T-helper 2 cell treated with Interferon-gamma antibody and Interleukin-4, amounts not matched to agents 100 ng/mL and 5 ng/mL, for 36 hours (primary cell): Measurements from ENCODE around the gene RUNX1. TPM values are rescaled to one million over a fixed set of nuclear protein-coding genes. Genes with fewer than 3 reads are reported as not detected.

Experiments
- intact Hi-C: fragments of 100-400 bp; cut with micrococcal nuclease; formaldehyde crosslinking; loops from one replicate; pipeline ENCODE4 v1.15.1; 2023
- total RNA-seq: library from RNA; stranded (reverse); gene quantifications from 2 replicates; pipeline ENCODE4 v1.2.3, GENCODE V29; 2022

RUNX1 gene
- total RNA-seq, 1 donor from 2014 or later: 84.3 TPM

DNA sequence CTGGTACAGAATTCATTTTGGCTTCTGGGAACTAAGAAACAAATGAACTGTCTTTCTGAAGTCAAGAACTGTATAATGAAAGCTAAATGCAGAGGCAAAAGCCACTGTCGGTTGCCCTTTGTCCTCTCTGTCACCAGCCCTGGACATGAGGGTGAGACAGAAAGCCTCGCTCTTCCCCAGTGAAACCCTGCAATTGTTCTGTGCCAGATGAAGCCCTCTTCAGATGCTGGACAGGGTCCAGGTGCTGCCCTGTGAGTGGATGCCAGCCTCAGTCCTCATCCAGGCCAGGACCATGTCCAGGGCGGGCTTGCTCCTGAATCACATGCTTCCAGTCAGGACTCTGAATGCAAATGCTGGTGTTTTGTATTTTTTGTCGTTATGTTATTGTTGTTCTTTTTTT, 138.7 kb downstream of the RUNX1 start:
- intact Hi-C loops: no loop called here

DNA sequence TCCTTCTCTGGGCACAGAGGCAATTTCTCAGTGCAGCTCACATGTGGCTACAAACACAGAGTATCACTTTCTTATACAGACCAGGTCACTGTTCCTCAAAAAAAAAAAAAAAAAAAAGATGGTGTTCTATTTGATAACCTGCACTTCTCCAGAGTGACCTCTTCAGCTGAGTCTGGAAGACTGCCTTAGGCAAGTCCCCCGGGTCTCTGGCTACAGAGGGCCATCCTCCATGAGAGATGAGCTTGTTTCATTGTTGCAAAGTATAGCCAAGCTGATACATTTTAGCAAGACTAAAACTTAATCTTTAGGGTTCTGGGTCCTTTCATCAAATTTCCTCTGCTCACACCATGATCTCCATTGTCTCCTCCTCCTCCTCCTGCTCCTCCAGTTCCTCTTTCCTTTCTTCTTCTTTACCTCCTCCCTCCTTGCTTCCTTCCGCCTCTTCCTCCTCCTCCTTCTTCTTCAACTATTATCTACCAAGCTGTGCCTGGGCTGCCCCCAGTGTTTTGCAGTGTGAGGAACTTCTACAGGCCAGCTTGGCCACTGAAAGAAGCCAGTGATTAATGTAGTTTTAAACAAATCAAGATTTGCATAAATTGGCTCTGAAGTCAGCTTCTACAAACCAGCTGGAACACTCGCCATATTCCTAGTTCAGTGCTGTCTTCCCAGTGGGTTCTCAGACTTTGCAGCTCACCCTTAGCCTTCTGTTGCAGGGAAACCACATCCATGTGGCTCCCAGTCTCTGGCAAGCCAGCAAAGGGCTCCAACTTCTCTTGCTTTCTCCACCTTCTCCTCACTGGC, 139.4 kb downstream of the RUNX1 start:
- intact Hi-C loops: no loop called here

DNA sequence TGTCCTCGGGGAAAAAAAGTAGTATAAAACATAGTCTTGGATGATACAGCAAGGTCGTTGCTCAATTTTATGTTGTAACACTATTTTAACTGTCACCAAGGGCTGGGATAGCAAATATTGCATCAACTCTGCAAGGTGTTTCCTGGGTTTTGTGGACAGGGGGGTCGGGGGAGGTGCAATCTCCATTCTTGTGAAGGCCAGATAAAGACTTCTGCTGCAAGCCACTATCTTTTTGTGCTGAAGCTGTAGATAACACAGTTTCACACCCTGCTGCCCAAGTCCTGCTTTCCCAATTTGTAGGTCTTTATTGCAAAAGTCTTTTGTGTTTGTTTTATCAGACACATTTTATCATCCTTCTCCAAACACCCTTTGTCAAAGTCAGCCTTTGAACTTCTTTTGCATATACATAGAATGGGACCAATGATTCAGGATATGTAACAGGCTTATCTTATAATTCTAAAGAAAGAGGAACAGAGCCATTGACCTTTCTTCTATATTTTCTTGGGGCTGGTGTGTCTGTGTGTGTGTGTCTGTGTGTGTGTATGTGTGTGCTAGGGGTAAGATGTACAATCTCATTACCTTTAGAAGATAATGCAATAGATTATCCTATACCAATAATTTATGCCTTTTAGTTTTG, 140.6 kb downstream of the RUNX1 start:
- intact Hi-C loops: no loop called here

DNA sequence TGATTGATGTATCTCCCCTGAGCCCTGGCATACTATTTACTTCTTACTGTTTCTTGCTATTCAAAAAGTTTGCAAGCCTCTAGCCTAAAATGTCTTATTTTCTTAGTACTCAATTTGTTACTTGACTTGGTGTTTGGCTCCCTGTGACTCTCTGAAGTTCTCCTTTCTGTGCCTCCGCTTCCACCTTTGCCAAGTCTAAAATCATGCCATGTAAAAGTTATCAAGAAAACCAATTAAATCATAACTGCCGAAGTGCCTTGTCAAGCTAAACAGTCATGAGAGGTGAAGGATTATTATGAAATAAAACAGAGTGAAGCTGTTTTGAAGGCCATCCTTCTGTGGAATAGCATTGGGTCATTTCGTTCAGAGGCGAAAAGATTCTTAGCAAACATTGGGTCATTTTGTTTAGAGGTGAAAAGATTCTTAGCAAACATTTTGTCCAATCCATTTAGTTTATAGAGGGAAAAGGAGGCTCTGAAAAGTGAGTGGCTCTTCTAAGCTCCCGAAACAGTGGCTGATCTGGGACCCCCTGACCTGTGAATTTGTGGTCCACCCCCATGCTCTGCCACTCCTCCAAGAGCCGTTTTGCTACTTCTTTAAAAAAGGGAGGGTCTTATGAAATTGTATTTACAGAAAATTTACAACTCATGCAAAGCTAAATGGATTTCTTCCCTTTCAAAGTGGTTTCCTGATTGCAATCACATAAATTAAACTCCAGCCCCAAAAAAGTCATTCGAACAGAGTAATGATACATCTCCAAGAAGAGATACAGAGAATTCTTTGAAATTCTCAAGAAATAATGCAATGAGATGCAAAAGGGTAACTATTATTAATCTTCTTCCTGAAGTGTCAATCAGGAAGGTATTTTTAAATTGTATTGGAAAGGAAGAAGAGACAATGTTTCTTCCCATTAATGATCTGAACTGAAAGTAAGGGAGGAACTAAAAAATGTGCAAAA, 141.4 kb downstream of the RUNX1 start:
- intact Hi-C loops: no loop called here

DNA sequence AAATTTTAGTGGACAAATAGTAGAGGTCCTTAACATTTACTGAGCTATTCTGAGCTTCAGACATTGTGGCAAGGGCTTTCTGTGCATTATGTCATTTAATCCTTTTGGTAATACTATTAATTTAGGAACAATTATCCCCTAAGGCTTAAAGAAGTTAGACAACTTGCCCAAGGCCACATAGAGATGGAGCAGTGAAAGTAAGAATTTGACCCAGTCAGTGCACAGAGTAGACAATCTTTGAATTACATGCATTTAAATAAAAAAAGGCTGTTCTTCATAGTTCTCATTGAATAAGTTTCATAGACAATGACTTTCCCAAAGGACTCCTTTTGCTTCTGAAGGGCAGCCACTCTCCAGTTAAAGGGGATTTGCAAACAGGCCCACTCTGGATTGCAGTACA, 142.7 kb downstream of the RUNX1 start:
- intact Hi-C loops: no loop called here

DNA sequence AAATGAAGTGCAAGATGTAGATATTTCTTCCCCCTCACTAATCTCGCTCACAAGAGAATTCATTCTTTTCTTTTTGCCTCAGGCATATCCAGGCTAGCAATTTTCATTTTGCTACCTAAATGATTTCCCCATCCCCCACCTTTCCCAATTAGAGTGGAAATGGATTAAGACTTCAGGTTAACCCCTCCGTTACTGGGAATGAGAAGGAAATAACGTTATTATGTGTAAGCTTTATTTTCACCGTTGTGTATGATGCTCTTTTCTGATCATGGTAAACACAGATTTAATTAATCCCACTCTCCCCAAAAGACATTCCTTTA, 143.9 kb downstream of the RUNX1 start:
- intact Hi-C loops: no loop called here

DNA sequence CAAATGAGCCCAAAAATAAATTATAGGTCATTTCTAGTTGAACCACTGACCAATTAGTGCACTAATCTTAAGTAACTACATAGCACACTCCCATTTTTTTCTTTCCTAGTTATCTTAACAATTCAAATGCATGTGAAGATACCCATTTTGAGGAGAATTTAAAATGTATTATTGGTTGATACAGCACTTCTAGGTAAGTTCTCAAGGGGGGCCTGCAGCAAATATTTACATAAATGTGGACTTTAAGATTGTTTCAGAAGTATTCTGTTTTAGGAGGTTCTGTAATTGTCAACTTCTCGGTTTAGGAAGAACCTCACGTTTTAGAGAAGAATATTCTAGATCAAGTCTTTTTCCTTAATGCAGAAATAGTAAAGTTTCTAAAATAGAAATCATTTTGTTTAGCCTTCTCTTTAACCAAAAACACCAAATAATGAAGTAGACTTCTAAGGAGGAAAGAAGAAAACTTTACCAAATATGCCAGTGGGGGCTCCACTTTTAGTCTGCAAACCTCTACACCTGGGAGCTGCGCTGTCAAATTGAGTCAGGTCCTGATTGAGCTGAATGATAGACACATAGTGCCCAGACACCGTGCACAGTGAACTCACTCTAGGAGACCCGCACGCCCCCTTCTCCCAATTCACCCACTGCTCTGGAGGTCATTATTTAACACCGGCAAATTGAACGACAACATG, 144.4 kb downstream of the RUNX1 start:
- intact Hi-C loops: no loop called here

DNA sequence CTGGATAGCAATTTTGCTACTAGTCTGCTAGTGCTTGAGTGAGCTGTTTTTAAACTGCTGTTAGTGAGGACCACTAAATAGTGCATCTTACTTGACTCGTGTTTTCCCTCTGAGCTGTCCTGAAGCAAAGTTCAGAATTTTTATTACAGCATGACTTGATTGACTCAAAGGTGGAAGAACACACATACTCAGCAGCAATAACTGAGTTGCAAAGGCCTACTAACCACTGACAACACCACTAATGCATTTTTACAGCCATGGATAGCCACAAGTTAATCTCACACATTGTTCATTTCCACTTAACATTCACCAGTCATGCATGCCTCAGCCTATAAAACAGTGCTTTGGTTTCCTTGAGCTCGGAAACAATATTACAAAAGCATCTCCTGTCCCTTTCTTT, 148.7 kb downstream of the RUNX1 start:
- intact Hi-C loops: no loop called here

DNA sequence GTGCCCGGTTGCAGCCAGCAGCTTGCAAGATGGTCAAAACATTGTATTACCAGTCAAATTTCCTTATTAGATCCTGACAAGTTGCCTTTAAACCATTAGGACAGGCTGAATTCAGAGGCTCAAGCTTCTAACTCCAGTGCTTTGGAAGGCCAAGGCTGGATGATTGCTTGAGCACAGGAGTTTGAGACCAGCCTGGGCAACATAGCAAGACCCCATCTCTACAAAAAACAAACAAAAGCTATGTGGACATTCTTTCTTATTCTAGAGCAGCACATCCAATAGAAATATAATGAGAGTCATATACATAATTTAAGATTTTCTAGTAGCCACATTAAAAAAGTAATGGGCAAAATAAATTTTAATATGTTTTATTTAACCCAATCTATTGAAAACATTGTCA, 149.3 kb downstream of the RUNX1 start:
- intact Hi-C loops: no loop called here

DNA sequence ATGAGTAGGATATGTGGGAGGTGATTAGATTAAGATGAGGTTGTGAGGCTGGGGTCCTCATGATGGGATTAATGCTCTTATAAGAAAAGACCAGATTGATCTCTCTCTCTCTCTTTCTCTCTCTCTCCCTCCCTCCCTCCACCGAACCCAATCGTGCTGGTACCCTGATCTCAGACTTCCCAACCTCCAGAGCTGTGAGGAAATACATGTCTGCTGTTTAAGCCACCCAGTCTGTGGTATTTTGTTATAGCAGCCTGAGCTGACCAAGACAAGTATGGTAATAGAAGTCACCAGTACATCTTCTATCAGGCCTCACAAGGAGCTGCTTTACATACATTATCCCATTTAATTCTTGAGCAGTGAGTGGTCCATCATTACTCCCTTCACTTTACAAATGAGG, 149.8 kb downstream of the RUNX1 start:
- intact Hi-C loops: no loop called here

DNA sequence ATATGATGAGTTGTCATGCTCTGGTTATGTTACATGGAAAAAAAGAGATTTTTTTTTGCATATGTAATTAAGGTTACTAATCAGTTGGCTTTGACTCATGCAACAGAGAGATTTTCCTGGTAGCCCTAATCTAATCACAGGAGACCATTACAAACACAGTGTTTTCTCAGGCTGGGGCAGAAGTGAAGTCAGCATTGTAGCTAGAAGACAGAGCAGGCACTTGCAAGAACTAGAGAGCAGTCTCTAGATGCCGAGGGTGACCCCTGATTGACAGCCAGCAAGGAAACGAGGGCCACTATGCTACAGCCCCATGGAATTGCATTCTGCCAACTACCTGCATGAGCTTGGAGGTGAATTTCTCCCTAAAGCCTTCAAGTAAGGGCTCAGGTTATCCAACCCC, 151.3 kb downstream of the RUNX1 start:
- intact Hi-C loops: no loop called here

DNA sequence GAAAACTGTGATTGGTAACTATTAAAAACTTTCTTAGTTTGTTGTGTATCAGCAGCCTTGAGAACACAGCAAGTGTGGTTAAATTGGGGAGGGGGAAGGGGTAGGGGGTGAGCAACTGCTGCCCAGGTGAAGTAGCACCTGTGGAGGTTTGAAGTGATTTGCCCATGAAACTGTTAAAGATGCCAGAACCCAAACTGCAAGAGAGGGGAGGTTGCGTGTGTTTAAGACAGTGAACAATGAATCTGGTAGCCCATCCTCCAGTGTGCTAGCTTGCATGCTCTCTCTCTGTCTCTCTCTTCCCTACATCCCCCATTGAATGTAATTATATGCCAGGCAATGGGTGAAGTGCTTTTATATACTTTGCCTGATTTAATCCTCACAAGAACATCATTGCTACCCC, 154.7 kb downstream of the RUNX1 start:
- intact Hi-C loops: no loop called here

DNA sequence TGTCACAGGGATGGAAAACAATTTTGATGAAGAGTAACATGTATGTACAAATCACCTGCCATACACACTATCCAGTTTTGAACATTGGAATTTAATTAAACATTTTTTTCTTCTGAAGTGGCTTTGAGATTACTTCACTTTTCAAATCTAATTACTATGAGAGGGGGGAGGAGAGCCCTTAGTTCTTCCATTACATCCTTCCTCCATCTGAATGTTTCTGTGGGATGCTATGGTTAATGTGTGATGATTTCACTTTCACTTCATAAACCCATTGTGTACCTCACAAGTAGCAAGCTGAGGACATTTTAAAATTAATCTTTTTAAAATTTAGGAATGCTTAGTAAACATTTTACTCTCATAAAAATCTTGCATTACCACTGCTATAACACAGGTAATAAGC, 156.9 kb downstream of the RUNX1 start:
- intact Hi-C loops: loop anchor here (1.0 kb wide), 1 partner anchor 91 kb away; no protein-coding TSS in a partner anchor

DNA sequence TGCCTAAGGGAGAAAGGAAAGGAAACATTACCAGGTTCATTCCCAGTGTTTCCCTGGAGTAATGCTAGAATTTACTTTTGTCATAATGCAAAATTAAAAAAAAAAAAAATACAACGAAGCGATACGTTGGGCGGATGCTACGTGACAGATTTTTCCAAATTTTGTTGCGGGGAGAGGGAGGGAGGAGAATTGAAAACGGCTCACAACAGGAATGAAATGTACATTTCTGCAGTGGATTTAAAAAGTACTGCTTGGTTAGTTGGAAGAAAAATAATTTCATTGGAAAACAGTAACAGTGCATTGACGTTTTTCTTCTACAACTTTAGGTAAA, 157.5 kb downstream of the RUNX1 start:
- intact Hi-C loops: no loop called here

DNA sequence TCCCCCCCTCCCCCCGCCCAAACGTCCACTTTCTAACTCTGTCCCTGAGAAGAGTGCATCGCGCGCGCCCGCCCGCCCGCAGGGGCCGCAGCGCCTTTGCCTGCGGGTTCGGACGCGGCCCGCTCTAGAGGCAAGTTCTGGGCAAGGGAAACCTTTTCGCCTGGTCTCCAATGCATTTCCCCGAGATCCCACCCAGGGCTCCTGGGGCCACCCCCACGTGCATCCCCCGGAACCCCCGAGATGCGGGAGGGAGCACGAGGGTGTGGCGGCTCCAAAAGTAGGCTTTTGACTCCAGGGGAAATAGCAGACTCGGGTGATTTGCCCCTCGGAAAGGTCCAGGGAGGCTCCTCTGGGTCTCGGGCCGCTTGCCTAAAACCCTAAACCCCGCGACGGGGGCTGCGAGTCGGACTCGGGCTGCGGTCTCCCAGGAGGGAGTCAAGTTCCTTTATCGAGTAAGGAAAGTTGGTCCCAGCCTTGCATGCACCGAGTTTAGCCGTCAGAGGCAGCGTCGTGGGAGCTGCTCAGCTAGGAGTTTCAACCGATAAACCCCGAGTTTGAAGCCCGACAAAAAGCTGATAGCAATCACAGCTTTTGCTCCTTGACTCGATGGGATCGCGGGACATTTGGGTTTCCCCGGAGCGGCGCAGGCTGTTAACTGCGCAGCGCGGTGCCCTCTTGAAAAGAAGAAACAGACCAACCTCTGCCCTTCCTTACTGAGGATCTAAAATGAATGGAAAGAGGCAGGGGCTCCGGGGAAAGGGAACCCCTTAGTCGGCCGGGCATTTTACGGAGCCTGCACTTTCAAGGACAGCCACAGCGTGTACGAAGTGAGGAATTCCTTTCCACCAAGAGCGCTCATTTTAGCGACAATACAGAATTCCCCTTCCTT, 158.1 kb downstream of the RUNX1 start:
- intact Hi-C loops: loop anchor here (1.0 kb wide), 1 partner anchor 336 kb away; no protein-coding TSS in a partner anchor

DNA sequence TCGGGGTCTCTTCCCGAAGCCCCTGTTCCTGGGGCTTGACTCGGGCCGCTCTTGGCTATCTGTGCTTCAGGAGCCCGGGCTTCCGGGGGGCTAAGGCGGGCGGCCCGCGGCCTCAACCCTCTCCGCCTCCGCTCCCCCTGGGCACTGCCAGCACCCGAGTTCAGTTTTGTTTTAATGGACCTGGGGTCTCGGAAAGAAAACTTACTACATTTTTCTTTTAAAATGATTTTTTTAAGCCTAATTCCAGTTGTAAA, 158.7 kb downstream of the RUNX1 start:
- intact Hi-C loops: loop anchor here (1.0 kb wide), 1 partner anchor 337 kb away; no protein-coding TSS in a partner anchor

DNA sequence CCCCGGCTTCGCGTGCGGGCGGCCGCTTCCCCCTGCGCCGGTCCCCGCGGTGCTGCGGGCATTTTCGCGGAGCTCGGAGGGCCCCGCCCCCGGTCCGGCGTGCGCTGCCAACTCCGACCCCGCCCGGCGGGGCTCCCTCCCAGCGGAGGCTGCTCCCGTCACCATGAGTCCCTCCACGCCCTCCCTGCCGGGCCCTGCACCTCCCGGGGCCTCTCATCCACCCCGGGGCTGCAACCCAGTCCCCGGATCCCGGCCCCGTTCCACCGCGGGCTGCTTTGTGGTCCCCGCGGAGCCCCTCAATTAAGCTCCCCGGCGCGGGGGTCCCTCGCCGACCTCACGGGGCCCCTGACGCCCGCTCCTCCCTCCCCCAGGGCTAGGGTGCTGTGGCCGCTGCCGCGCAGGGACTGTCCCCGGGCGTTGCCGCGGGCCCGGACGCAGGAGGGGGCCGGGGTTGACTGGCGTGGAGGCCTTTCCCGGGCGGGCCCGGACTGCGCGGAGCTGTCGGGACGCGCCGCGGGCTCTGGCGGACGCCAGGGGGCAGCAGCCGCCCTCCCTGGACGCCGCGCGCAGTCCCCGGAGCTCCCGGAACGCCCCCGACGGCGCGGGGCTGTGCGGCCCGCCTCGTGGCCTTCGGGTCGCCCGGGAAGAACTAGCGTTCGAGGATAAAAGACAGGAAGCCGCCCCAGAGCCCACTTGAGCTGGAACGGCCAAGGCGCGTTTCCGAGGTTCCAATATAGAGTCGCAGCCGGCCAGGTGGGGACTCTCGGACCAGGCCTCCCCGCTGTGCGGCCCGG, 159.2 kb downstream of the RUNX1 start:
- intact Hi-C loops: loop anchor here (1.0 to 5.0 kb wide), 7 partner anchors 43 to 452 kb away; no protein-coding TSS in a partner anchor

DNA sequence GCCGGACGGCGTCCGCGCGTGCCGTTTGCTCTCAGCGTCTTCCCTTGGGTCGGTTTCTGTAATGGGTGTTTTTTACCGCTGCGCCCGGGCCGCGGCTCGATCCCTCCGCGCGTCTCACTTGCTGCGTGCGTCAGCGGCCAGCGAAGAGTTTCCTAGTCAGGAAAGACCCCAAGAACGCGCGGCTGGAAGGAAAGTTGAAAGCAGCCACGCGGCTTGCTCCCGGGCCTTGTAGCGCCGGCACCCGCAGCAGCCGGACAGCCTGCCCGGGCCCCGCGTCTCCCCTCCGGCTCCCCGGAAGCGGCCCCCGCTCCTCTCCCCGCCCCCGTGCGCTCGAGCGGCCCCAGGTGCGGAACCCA, 159.8 kb downstream of the RUNX1 start:
- intact Hi-C loops: loop anchor here (2.0 to 5.0 kb wide), 6 partner anchors 42 to 453 kb away; no protein-coding TSS in a partner anchor

DNA sequence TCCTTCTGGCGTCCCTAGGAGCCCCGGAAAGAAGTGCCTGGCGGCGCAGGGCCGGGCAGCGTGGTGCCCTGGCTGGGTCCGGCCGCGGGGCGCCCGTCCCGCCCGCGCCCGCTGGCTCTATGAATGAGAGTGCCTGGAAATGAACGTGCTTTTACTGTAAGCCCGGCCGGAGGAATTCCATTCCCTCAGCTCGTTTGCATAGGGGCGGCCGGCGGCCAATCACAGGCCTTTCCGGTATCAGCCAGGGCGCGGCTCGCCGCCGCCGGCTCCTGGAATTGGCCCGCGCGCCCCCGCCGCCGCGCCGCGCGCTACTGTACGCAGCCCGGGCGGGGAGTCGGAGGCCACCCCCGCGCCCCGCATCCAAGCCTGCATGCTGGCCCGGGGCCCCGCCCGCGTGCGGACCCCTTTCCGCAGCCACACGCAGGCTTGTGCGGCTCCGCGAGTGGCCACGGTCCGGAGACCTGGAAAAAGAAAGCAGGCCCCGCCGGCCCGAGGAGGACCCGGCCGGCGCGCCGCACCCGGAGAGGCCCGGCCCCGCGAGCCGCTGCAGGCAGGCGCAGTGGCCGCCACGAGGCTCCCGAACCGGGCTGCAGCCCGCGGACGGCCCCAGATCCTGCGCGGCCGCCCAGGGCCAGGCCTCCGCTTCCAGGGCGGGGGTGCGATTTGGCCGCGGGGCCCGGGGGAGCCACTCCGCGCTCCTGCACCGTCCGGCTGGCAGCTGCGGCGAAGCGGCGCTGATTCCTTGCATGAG, 160.4 kb downstream of the RUNX1 start:
- intact Hi-C loops: loop anchor here (1.0 to 5.0 kb wide), 10 partner anchors 41 to 512 kb away; partner anchors contain the start of gene RUNX1
